Endothelial cell (in vitro differentiated cells): ENCODE data around the gene UQCR11. TPM values are rescaled to one million over a fixed set of nuclear protein-coding genes. Genes with fewer than 3 reads are reported as not detected.

Experiments used
- DNase-seq: peaks from one replicate; pipeline ENCODE4 v3.0.0; 2021; ENCODE audit warnings: low spot score
- H3K27ac Mint-ChIP-seq: one replicate; pipeline ENCODE4 v1.8.0; 2021; ENCODE audit warnings: mixed read lengths, inconsistent platforms; ENCODE audit not compliant: unreplicated experiment
- H3K27me3 Mint-ChIP-seq: one replicate; pipeline ENCODE4 v1.8.0; 2021; ENCODE audit warnings: mild to moderate bottlenecking, moderate library complexity, mixed read lengths, inconsistent platforms; ENCODE audit not compliant: unreplicated experiment
- H3K36me3 Mint-ChIP-seq: one replicate; pipeline ENCODE4 v1.8.0; 2021; ENCODE audit warnings: mild to moderate bottlenecking, low read depth, mixed read lengths, inconsistent platforms; ENCODE audit not compliant: unreplicated experiment
- H3K4me1 Mint-ChIP-seq: one replicate; pipeline ENCODE4 v1.8.0; 2021; ENCODE audit warnings: mild to moderate bottlenecking, mixed read lengths, inconsistent platforms; ENCODE audit not compliant: unreplicated experiment
- H3K4me3 Mint-ChIP-seq: one replicate; pipeline ENCODE4 v1.8.0; 2021; ENCODE audit warnings: mild to moderate bottlenecking, mixed read lengths, inconsistent platforms; ENCODE audit not compliant: unreplicated experiment
- H3K9me3 Mint-ChIP-seq: one replicate; pipeline ENCODE4 v1.8.0; 2021; ENCODE audit warnings: mixed read lengths, inconsistent platforms; ENCODE audit not compliant: unreplicated experiment
- total RNA-seq: library from RNA; stranded (reverse); fragmentation: NEBNext Ultra II Directional; extraction: Animal tissue kit (Norgen Biotek cat#: 25700); gene quantifications from one replicate; pipeline ENCODE4 v1.2.1, GENCODE V29; 2021; ENCODE audit not compliant: unreplicated experiment
- TF ChIP-seq, protein P1 (sequence below): fragments of 200-600 bp; sonication (generic); IDR thresholded peaks from one replicate; pipeline ENCODE4 v1.5.0; 2021; ENCODE audit warnings: antibody characterized with exemption; ENCODE audit not compliant: unreplicated experiment

UQCR11 gene
- total RNA-seq, 1 donor from 2014 or later: 182 TPM

DNA sequence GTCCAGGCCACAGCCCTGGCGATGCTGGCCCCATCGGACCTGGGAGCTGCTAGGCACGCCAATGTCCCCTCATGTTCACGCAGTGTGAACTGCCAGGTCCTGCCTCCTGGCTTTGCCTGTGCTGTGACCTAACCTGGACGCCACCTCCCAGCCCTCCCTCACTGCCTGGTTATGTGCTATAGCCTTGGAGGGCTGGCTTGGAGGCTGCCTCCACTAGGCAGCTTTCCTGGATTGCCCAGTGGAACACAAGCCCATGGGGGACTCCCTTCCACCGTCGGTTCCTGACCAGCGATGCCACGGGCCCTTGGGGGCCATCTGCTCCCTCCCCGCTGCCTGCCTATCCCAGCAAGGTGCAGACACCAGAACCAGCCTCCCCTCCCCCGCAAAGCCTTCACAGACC lies 15.2 kb upstream of the UQCR11 start:
- no peaks in the 10 kb centered on the region for H3K4me1 Mint-ChIP-seq
- peaks cover 35% of the 10 kb centered on the region for H3K36me3 Mint-ChIP-seq

DNA sequence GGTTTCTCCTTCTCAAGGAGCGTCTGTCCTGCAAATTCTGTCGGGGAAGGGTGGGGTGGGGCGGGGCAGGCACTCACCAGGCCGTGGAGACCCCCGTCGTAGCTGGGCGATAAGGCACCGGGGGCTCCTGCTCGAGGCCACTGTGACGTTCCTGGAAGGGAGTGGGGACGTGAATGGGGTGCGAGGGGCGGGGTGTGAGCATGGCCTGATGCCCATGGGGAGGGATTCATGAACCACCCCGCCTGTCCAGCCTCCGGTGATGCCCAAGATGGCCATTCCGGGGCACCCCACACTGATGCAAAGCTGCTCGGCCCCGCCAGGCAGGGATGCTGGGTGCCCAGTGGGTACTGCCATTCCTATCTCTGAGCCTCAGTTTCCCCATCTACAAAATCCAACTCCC lies 14.4 kb upstream of the UQCR11 start:
- TF ChIP-seq, protein P1, sequence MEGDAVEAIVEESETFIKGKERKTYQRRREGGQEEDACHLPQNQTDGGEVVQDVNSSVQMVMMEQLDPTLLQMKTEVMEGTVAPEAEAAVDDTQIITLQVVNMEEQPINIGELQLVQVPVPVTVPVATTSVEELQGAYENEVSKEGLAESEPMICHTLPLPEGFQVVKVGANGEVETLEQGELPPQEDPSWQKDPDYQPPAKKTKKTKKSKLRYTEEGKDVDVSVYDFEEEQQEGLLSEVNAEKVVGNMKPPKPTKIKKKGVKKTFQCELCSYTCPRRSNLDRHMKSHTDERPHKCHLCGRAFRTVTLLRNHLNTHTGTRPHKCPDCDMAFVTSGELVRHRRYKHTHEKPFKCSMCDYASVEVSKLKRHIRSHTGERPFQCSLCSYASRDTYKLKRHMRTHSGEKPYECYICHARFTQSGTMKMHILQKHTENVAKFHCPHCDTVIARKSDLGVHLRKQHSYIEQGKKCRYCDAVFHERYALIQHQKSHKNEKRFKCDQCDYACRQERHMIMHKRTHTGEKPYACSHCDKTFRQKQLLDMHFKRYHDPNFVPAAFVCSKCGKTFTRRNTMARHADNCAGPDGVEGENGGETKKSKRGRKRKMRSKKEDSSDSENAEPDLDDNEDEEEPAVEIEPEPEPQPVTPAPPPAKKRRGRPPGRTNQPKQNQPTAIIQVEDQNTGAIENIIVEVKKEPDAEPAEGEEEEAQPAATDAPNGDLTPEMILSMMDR: no peak
- no peak overlapping the region for H3K4me3 Mint-ChIP-seq
- H3K27me3 Mint-ChIP-seq: peaks cover 11% of the 10 kb centered on the region
- H3K4me1 Mint-ChIP-seq: no peaks in the 10 kb centered on the region
- no peak for DNase-seq
- H3K27ac Mint-ChIP-seq: no peak overlapping the region
- peaks cover 36% of the 10 kb centered on the region for H3K36me3 Mint-ChIP-seq
- H3K9me3 Mint-ChIP-seq: no peaks in the 10 kb centered on the region

More for the DNA sequence above, 15.2 kb upstream of the UQCR11 start:
- no peak for DNase-seq
- Mint-ChIP-seq H3K9me3 (no peaks in the 10 kb centered on the region), H3K27ac (no peak overlapping the region), H3K27me3 (peaks cover 11% of the 10 kb centered on the region), H3K4me3 (no peak overlapping the region)
- TF ChIP-seq, protein P1: no peak

DNA sequence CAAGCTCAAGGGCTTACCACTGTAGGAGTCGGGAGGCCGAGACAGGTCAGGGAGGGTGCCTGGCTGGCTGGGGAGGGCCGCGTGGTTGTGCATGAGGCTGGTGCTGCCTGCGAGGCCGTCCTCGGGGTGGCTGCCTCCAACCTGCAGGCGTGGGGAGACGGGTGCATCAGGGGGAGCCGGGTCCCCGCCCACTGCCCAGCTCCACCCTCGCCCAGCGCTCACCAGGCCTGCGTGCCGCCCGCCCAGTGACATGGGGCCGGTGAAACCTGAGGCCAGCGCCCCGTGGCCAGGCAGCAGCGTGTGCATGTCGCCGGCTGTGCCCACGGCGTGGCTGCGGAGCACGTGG lies 13.8 kb upstream of the UQCR11 start:
- peaks cover 35% of the 10 kb centered on the region for H3K36me3 Mint-ChIP-seq
- DNase-seq: no peak
- peaks cover 11% of the 10 kb centered on the region for H3K27me3 Mint-ChIP-seq
- TF ChIP-seq, protein P1: no peak
- H3K27ac Mint-ChIP-seq: no peak overlapping the region
- no peaks in the 10 kb centered on the region for H3K9me3 Mint-ChIP-seq
- H3K4me1 Mint-ChIP-seq: no peaks in the 10 kb centered on the region
- H3K4me3 Mint-ChIP-seq: no peak overlapping the region

DNA sequence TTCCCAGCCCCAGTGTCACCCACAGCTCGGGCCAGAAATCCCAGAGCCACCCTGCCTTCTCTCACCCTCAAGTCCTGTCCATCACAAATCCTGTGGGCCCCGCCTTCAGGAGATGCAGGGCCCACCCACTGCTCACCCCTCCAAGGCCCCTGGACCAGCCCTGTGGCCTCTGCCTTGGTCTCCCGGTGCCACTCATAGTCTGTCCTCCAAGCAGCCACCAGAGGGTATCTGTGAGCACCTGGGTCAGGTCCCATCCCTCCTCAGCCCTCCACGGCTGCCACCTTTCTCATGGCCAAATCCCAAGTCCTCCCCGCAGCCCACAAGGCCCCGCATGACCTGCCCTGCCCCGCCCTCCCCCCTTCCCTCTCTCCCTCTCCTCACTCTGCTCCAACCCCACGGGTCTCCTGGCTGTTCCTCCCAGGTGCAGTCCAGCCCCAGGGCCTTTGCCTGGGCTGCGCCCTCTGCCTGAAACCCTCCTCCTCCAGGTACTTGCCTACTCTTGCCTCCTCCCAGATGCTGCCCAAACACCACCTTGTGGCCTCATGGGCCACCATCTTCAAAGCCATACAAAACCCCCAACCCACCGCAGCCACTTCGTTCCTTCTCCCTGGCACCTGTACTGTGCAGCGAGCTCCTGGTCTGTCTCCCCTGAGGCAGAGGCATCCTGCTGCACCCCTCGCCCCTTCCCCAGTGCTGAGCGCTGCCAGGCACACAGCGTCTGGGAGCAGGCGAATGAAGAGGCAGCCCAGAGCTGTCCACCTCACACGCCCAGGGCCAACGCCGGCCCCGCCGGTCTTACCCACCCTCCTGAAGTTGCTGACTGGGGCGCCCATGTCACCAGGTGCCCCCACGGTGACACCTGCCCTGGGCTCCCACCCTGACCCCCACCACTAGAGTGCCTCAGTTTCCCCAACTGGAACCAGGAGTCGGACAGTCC lies 13.2 kb upstream of the UQCR11 start:
- H3K27ac Mint-ChIP-seq: peak overlapping the region; percentile 48
- no peak overlapping the region for H3K4me3 Mint-ChIP-seq
- TF ChIP-seq, protein P1: no peak
- no peaks in the 10 kb centered on the region for H3K4me1 Mint-ChIP-seq
- H3K27me3 Mint-ChIP-seq: peaks cover 14% of the 10 kb centered on the region
- H3K9me3 Mint-ChIP-seq: no peaks in the 10 kb centered on the region
- H3K36me3 Mint-ChIP-seq: peaks cover 35% of the 10 kb centered on the region
- DNase-seq: peak; percentile 29

DNA sequence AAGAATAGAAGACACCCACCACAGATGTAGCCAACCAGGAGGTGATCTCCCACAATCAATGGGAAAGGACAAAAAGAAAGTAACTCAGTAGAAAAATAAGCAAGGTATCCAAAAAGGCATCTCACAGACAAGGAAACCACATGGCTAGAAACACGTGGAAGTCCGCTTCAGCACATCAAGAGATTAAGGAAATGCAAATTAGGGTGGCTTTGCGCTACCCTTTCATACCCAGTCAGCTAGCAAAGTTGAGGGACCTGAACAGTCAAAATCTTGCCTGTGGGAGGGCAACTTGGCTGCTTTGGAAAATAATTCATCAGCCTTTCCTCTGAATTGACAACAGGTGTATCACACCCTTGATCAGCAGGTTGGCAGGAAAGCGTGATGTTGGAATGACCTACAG lies 11.6 kb upstream of the UQCR11 start:
- TF ChIP-seq, protein P1: no peak
- DNase-seq: no peak
- H3K9me3 Mint-ChIP-seq: no peaks in the 10 kb centered on the region
- H3K36me3 Mint-ChIP-seq: peaks cover 27% of the 10 kb centered on the region
- H3K4me1 Mint-ChIP-seq: no peaks in the 10 kb centered on the region
- no peak overlapping the region for H3K27ac Mint-ChIP-seq
- H3K27me3 Mint-ChIP-seq: peaks cover 10% of the 10 kb centered on the region
- H3K4me3 Mint-ChIP-seq: peak overlapping the region; percentile 31
